NCI-H2196 (cell line): ENCODE results near the gene ZAP70.
A peak's percentile ranks its signal among the peaks of the same experiment; 100 is the strongest.
"Not testable (repeated sequence)": the region's sequence is repeated elsewhere in the genome, so short reads cannot be mapped to it uniquely, and the experiment has no call there.

ENCODE experiments used
- DNase-seq: peaks from one replicate; lab custom pipeline; 2025; ENCODE audit not compliant: unreplicated experiment; lab: John Stamatoyannopoulos, UW

Gene ZAP70

GRCh38 chr2:97713296-97714083 lies at the start of gene ZAP70:
ZAP70 (plus strand) TSS chr2:97713576; CDS start chr2:97724037, 10,461 bp downstream.
- no peak for DNase-seq

GRCh38 chr2:97663626-97663961 lies 49.8 kb upstream of the ZAP70 start:
- peak; percentile 68 for DNase-seq

GRCh38 chr2:97663962-97664635 lies 49.3 kb upstream of the ZAP70 start, which contains the start of gene ACTR1B:
ACTR1B (minus strand) TSS chr2:97664044; CDS start chr2:97663890, 154 bp downstream.
- peak; percentile 98 for DNase-seq

DNA sequence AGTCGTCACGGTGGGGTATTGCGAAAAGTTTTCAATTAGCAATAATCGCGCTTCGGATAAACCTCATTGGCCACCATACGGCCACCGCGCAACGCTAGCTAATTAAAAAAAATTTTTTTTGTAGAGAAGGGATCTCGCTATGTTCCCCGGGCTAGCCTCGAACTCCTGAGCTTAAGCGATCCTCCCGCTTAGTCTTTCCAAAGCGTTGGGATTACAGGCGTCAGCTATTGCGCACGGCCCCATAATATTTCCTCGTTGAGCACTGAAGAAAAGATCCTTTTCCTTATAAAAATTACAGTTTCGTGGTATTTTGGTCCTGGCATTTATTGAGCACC lies 48.8 kb upstream of the ZAP70 start:
- peak; percentile 60 for DNase-seq

DNA sequence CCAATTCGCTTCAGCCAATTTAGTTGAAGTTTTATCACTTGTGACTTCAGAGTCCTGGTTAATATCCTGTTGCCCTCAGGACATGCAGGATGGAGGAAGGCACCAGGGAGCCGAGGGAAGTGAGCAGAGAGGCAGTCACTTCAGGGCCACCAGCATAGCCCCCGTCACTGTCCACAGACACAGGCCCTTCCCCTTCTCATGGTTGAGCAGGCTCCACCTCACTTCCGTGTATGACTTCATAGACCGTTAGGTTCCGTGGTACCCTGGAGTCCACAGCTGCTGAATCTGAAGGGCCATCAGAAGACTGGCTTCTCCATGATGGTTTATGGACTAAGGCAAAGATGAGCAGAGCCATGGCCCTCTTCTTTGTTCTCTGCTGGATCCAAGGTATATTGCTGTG lies 43.9 kb upstream of the ZAP70 start, which contains the start of gene C2orf92:
TSS of gene C2orf92 (plus strand) at position 266 of the 400 bp plus-strand sequence. CDS start at position 342, 76 bp downstream.
- no peak for DNase-seq

DNA sequence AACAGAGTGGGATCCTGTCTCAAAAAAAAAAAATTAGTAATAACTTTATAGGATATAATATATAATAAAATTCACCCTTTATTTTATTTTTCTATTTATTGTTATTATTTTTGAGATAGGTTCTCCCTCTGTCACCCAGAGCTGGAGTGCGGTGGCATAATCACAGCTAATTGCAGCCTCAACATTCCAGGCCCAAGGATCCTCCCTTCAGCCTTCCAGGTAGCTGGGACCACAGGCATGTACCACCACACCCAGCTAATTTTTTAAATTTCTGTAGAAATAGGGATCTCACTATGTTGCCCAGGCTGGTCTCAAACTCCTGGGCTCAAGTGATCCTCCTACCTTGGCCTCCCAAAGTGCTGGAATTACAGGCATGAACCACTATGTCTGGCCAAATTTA lies 42.9 kb upstream of the ZAP70 start:
- DNase-seq, result no peak

DNA sequence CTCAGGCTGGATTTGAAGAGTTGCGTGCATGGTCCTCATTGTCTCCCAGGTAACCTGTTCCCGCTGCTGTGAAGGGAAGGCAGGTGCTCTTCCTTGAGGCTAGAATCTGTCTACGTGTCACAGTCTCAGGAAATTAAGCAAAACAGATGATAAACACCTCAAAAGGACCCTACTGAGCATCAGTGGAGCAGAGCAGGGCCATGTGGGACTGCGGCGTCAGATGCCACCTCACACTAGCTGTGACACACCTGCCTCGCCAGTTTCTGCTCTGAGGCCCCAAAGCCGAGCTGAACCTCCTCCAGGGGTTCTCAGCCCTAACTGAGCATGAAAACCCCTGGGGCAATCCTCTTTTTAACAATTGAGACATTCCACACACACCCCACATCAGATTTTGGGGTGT lies 41.9 kb upstream of the ZAP70 start:
- no peak for DNase-seq

DNA sequence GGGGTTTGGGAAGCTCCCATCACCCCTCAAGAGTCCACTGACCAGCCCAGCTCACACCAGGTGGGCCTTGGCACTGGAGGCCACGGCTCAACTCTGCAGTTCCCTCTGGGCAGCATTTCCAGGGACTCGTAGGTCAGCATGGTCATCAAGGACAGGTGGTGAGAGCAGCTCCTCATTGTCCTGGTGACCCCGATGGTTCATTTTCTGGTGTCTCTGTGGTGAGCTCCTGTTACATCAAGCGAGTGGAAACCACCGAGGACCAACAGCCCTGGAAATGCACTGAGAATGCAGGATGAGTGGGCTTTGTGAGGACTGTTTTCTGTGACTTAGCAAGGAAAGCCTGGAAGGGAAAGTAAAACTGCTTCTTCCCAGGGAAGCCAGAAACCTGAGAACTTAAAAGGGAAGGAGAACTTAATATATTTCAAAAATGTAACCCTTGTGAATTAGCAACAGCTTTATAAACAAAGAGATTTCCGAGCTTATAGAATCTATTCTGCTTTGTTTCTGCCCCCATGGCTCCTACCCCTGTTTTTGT lies 40.7 kb upstream of the ZAP70 start:
- DNase-seq, result not testable (repeated sequence)

DNA sequence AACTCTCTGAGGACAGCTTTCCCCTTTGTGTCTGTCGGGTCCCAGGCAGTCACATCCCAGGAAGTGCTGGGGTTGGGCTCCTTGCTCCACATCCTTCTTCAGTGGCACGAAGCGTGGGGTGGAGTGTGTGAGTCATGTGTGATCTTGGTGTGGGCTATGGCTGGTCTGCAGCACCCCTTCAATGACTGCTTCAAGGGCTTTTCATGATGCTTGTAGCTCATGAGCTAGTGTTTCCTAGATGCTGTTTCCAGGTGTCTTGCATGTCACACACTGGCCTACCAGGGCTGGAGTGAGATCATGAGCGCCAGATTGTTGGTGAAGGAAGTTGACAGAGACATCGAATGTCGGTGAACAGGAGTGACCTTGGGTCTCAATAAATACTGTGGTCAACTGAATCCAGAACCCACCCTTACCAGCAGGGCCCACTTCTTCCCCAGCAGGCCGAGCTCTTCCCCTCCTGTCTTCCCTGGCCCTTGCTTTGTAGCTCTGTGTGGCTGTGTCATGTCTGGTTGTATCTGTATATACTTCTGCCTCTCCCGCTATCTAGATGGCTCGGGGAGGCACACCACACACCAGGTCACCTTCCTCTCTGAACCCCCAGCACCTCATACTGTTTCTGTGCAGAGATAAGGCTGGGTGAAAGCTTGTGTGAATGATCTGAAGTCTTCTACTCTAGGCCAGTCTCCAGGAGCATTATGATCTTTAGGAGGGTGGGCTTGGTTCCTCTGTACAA lies 40.0 kb upstream of the ZAP70 start:
- no peak for DNase-seq

GRCh38 chr2:97673915-97674283 lies 39.5 kb upstream of the ZAP70 start:
- DNase-seq, result no peak

- DNase-seq, result no peak
These were observed 37.8 kb upstream of the ZAP70 start for GRCh38 chr2:97675430-97676113.

DNA sequence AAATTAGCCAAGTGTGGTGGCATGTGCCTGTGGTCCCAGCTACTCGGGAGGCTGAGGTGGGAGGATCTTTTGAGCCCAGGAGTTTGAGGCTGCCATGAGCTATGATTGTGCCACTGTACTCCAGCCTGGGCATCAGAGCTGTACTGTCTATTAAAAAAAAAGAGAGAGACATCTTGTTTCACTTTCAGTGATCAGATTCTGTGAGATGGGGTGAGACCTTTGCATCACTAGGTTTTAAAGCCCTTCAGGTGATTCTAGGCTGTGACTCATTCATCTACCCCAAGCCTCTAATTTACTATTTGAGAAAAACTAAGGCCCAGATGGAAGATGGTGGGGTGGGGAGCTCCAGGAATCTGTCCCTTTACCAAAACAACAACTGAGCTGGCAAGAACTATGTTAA lies 36.8 kb upstream of the ZAP70 start:
- DNase-seq, result no peak

DNA sequence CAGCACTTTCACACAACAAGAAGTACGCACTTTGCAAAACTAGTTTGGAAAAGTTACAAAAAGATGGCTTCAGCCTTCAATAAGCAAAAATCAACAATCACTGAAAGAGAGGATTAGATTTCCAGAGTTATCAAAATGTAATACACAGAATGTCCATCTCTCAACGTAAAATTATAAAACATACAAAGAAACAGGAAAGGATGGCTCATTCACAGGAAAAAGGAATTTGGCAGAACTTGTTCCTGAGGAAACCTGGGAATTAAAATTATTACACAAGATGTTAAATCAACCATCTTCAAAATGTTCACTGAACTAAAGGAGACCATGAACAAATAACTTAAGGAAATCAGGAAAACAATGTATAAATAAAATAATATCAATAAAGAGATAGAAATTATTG lies 35.9 kb upstream of the ZAP70 start:
- DNase-seq, result no peak

DNA sequence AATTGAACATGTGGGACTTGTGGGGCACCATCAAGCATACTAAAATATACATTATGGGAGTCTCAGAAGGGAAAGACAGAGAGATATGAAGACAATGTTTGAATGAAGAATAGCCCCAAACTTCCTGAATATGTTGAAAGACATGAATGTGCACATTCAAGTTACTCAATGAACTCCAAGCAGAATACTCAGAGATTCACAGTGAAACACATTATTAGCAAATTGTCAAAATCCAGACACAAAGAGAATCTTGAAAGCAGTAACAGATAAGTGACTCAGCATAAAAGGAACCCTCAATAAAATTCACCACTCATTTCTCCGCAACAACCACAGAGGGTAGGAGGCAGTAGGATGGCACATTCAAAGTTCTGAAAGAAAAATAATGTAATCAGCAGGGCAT lies 35.1 kb upstream of the ZAP70 start:
- no peak for DNase-seq

DNA sequence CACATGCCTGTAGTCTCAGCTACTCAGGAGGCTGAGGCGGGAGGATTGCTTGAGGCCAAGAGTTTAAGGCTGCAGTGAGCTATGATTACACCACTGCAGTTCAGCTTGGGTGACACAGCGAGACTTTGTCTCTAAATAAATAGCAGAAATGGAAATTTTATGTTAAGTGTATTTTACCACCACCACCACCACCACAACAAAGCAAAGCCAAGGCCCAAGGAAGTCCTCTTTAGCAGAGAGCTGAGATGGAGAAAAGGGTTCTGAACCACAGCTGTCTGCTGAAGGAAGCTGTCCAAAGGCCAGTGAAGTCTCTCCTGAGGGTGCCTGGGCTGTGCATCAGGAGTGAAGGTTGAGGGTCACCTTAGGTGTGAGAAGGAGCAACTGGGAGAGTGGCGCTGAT lies 26.1 kb upstream of the ZAP70 start:
- not testable (repeated sequence) for DNase-seq

DNA sequence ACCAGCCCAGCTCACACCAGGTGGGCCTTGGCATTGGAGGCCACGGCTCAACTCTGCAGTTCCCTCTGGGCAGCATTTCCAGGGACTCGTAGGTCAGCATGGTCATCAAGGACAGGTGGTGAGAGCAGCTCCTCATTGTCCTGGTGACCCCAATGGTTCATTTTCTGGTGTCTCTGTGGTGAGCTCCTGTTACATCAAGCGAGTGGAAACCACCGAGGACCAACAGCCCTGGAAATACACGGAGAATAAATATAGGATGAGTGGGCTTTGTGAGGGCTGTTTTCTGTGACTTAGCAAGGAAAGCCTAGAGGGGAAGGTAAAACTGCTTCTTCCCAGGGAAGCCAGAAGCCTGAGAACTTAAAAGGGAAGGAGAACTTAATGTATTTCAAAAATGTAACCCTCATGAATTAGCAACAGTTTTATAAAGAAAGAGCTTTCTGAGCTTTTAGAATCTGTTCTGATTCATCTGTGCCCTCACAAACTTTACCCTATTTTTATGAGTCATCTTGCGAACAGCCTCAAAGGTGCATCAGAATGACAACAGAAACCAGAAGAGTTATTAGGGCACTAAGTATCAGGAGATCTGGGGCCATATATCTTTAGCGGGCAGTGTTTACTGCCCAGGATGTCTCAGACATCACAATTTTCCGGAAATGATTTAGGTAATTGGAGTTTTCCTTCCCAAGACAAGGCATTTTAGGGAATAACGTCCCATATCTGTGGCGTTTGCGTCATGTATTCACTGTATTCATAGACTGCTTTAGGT lies 25.1 kb upstream of the ZAP70 start:
- DNase-seq, result no peak

GRCh38 chr2:97691166-97691565 lies 22.2 kb upstream of the ZAP70 start:
- no peak for DNase-seq

- no peak for DNase-seq
These were observed 19.9 kb upstream of the ZAP70 start for GRCh38 chr2:97693476-97693875.

- DNase-seq, result no peak
These were observed 17.6 kb upstream of the ZAP70 start for GRCh38 chr2:97695744-97696143.
